Lung (tissue), 12 donors: ENCODE results near the gene PDE6A. TPM values are rescaled to one million over a fixed set of nuclear protein-coding genes. Genes with fewer than 3 reads are reported as not detected.
"Not testable (repeated sequence)": the region's sequence is repeated elsewhere in the genome, so short reads cannot be mapped to it uniquely, and the experiment has no call there.

Experiments
- ATAC-seq: fragments of 200-7000 bp; cut with Tn5 transposase; one replicate; pipeline ENCODE4 v1.9.1; 2020; ENCODE audit warnings: moderate number of reproducible peaks; ENCODE audit not compliant: insufficient read depth, low FRiP score
- DNase-seq, 3 donors: peaks; one replicate each; pipeline ENCODE4 v3.0.0-alpha.2; 2013 to 2017
- H3K27ac ChIP-seq, 2 donors: one replicate each; pipeline ENCODE4 v1.5.1; 2013; ENCODE audit warnings: mild to moderate bottlenecking in 2 of 2, moderate library complexity in 2 of 2, control low read depth in 1 of 2, inconsistent platforms in 1 of 2, low read depth in 1 of 2, low read length in 1 of 2
- H3K27me3 ChIP-seq, 3 donors: one replicate each; pipeline ENCODE4 v1.5.1; 2013; ENCODE audit warnings: low read length in 2 of 3; ENCODE audit not compliant: control insufficient read depth in 3 of 3, insufficient read depth in 3 of 3
- H3K36me3 ChIP-seq, 4 donors: one replicate each; pipeline ENCODE4 v1.5.1; 2013; ENCODE audit warnings: low read length in 4 of 4, mild to moderate bottlenecking in 1 of 4, moderate library complexity in 1 of 4; ENCODE audit not compliant: control insufficient read depth in 4 of 4, insufficient read depth in 4 of 4
- H3K4me1 ChIP-seq, 5 donors: one replicate each; pipeline ENCODE4 v1.5.1; 2013; ENCODE audit warnings: low read length in 5 of 5, mild to moderate bottlenecking in 2 of 5, moderate library complexity in 1 of 5; ENCODE audit not compliant: control insufficient read depth in 5 of 5, insufficient read depth in 5 of 5
- H3K4me3 ChIP-seq: one replicate; pipeline ENCODE4 v1.5.1; 2013; ENCODE audit warnings: mild to moderate bottlenecking, control low read depth, moderate library complexity
- H3K9ac ChIP-seq, 2 donors: one replicate each; pipeline ENCODE4 v1.5.1; 2013; ENCODE audit warnings: low read length in 2 of 2, control low read depth in 1 of 2; ENCODE audit not compliant: insufficient read depth in 1 of 2
- H3K9me3 ChIP-seq, 4 donors: one replicate each; pipeline ENCODE4 v1.5.1; 2013; ENCODE audit warnings: low read length in 3 of 4, mild to moderate bottlenecking in 1 of 4, moderate library complexity in 1 of 4; ENCODE audit not compliant: control insufficient read depth in 4 of 4, insufficient read depth in 3 of 4
- WGBS, 2 donors: extraction: QIAGEN DNeasy Blood & Tissue Kit; methylation state at CpG; one replicate each; pipeline ENCODE4 v1.1.7; 2013; 5-methylcytosine and 5-hydroxymethylcytosine counted together
- polyA plus RNA-seq, 2 donors: library from polyadenylated mRNA; stranded (reverse); fragments of 200-250 nt; gene quantifications; one replicate each; pipeline ENCODE4 v1.2.1, GENCODE V29; 2013
- total RNA-seq, 2 donors: library from RNA; depleted of rRNA in 1 of 2; stranded (reverse); fragments of >200 nt in 1 of 2; gene quantifications; one replicate each; pipeline ENCODE4 v1.2.1, GENCODE V29; 2014 to 2021
- TF ChIP-seq, protein P1 (sequence below): IDR thresholded peaks from 2 replicates; pipeline ENCODE4 v1.5.1; 2012; ENCODE audit warnings: mild to moderate bottlenecking; ENCODE audit errors: control extremely low read depth, extremely low read depth
- donor health status: control.
- donor health status: control.
- donor health status: Bipolar disorder and iron deficiency.
- donor health status: healthy.
- donor health status: DM: yes; HTN: yes; CAD: no.

PDE6A gene
- total and polyA plus RNA-seq, 4 donors = 0.03 to 0.06 (median 0.06) TPM; not detected in 1

DNA sequence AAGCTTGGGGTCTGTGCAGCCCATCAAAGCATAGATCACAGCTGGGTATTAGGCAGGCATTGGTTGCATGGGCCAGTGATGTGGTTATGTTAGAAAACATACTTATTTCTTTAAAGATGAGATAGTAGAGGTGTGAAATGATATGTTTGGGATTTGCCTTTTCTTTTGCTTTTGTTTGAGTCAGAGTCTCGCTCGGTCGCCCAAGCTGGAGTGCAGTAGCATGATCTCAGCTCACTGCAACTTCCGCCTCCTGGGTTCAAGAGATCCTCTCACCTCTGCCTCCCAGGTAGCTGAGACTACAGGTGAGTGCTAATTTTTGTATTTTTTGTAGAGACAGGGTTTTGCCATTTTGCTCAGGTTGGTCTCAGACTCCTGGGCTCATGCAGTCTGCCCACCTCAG lies 84.8 kb downstream of the PDE6A start:
- no peak for ATAC-seq
- no peak overlapping the region for H3K27ac ChIP-seq
- 94 to 97% methylated on average over 4 of the region's 4 CpGs for WGBS, 2 donors
- TF ChIP-seq, protein P1, sequence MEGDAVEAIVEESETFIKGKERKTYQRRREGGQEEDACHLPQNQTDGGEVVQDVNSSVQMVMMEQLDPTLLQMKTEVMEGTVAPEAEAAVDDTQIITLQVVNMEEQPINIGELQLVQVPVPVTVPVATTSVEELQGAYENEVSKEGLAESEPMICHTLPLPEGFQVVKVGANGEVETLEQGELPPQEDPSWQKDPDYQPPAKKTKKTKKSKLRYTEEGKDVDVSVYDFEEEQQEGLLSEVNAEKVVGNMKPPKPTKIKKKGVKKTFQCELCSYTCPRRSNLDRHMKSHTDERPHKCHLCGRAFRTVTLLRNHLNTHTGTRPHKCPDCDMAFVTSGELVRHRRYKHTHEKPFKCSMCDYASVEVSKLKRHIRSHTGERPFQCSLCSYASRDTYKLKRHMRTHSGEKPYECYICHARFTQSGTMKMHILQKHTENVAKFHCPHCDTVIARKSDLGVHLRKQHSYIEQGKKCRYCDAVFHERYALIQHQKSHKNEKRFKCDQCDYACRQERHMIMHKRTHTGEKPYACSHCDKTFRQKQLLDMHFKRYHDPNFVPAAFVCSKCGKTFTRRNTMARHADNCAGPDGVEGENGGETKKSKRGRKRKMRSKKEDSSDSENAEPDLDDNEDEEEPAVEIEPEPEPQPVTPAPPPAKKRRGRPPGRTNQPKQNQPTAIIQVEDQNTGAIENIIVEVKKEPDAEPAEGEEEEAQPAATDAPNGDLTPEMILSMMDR = no peak
- no peaks in the 10 kb centered on the region for H3K36me3 ChIP-seq
- H3K4me1 ChIP-seq = peaks cover 0 to 15% (median 0%) of the 10 kb centered on the region in 5 donors
- H3K9ac ChIP-seq = no peak overlapping the region
- no peak for DNase-seq
- H3K4me3 ChIP-seq = no peak overlapping the region
- no peaks in the 10 kb centered on the region for H3K27me3 ChIP-seq
- no peaks in the 10 kb centered on the region for H3K9me3 ChIP-seq

DNA sequence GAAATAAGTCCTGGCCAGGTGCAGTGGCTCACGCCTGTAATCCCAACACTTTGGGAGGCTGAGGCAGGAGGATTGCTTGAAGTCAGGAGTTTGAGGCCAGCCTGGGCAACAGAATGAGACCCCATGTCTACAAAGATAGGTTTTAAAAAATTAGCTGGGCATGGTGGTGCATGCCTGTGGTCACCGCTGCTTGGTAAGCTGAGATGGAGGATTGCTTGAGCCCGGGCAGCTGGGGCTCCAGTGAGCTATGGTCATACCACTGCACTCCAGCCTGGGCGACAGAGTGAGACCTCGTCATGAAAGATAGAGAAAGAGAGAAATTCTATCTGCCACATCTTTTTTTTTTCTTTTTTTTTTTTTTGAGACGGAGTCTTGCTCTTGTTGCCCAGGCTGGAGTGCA lies 86.1 kb downstream of the PDE6A start:
- peaks cover 0 to 19% (median 0%) of the 10 kb centered on the region in 5 donors for H3K4me1 ChIP-seq
- not testable (repeated sequence) for H3K4me3 ChIP-seq, ATAC-seq, H3K9ac ChIP-seq, H3K27me3 ChIP-seq, H3K9me3 ChIP-seq, DNase-seq, H3K36me3 ChIP-seq
- WGBS, 2 donors = 87 to 98% methylated on average over 5 of the region's 6 CpGs
- H3K27ac ChIP-seq = peak overlapping the region in 1 of 2 donors; percentile 41

DNA sequence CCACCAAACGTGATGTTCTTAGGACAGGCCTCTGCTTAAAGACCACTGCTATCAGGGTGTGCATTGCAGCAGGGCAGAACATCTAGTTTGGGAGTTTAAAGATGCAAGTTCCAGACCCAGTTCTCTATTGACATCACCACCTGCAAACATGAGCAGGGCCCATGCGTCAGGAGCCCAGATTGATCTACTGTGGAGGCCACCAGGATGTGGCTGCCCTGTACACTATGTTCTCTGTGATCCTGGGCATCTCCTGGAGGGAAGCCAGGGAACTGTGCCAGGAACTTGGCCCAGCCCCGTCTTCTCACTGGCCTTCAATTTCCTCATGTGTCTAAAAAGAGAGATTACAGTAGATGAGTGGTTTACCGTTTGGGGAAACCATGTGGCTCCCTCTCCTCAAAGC lies 87.1 kb downstream of the PDE6A start:
- DNase-seq (peak in 1 of 3 donors; percentile 51), ATAC-seq (peak; percentile 61)
- TF ChIP-seq, protein P1 = no peak
- Histone ChIP-seq H3K9me3 (no peaks in the 10 kb centered on the region), H3K27ac (peak overlapping the region; percentile 81 to 83), H3K36me3 (no peaks in the 10 kb centered on the region), H3K4me3 (no peak overlapping the region), H3K4me1 (peaks cover 0 to 27% (median 0%) of the 10 kb centered on the region in 5 donors), H3K9ac (no peak overlapping the region), H3K27me3 (no peaks in the 10 kb centered on the region)
- 23 to 32% methylated on average over 4 of the region's 4 CpGs for WGBS, 2 donors

DNA sequence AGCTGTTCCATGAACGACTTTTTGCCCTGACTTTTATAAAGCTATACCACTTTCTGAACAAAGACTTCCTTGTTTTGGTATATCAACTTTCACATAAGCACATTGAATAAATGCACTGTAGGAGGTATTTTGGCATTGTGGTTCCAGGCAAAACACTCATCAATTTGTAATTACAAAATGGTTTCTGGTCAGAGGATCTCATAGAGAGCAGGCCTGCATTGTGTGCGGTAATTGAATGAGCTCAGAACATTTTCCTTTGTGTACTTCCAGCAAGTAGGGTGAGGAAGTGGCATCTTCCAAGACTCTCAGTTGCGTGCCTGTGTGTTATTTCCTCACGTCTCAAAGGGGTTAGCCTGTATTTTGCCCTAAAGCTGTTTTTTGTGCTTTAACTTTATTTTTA lies 89.2 kb downstream of the PDE6A start:
- ATAC-seq (no peak), DNase-seq (peak in 2 of 3 donors; percentile 74 to 77)
- Histone ChIP-seq H3K4me3 (no peak overlapping the region), H3K4me1 (peaks cover 0 to 27% (median 0%) of the 10 kb centered on the region in 5 donors), H3K36me3 (no peaks in the 10 kb centered on the region), H3K27me3 (no peaks in the 10 kb centered on the region), H3K27ac (peak overlapping the region in 1 of 2 donors; percentile 64), H3K9ac (no peak overlapping the region), H3K9me3 (no peaks in the 10 kb centered on the region)
- 64 to 72% methylated on average over 4 of the region's 4 CpGs for WGBS, 2 donors
- TF ChIP-seq, protein P1 = no peak
